ENCODE results near the gene IQSEC1. TPM values are rescaled to one million over a fixed set of nuclear protein-coding genes. Genes with fewer than 3 reads are reported as not detected.

IQSEC1 gene
- total RNA-seq, 4 donors from 2014 or later: 24.0 to 43.0 (median 31.8) TPM

DNA sequence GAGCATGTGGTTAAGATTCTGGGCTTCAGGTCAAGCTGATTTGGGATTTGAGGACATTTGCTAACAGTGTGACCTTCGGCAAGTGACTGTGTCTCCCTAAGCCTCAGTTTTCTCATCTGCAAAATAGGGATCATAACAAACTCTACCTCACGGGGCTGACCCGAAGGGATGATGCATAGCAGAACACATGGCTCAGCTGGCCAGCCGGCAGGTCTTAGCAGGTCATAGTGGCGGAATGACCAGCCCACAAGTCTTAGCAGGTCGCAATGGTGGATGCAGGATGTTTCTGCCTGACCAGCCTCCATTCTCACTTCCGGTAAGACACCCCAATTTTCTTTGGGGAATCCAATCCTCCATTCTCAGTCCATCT is 63.3 kb downstream of the IQSEC1 start:
- in situ Hi-C loops (cut with MboI; ENCODE audit: low pct_ligation_motif_present in 1 of 4, low pct_unique_long_range_greater_than_20kb in 1 of 4, low sequenced_read_pairs in 3 of 4) (no loop called here), intact Hi-C loops (cut with DNase I; ENCODE audit: low total_unique reads) (no loop called here)
- TF ChIP-seq, protein P1, sequence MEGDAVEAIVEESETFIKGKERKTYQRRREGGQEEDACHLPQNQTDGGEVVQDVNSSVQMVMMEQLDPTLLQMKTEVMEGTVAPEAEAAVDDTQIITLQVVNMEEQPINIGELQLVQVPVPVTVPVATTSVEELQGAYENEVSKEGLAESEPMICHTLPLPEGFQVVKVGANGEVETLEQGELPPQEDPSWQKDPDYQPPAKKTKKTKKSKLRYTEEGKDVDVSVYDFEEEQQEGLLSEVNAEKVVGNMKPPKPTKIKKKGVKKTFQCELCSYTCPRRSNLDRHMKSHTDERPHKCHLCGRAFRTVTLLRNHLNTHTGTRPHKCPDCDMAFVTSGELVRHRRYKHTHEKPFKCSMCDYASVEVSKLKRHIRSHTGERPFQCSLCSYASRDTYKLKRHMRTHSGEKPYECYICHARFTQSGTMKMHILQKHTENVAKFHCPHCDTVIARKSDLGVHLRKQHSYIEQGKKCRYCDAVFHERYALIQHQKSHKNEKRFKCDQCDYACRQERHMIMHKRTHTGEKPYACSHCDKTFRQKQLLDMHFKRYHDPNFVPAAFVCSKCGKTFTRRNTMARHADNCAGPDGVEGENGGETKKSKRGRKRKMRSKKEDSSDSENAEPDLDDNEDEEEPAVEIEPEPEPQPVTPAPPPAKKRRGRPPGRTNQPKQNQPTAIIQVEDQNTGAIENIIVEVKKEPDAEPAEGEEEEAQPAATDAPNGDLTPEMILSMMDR (IDR thresholded peaks at IDR 0.05): no peak
- TF ChIP-seq EP300 (IDR thresholded peaks at IDR 0.05; ENCODE audit: low read depth) (no peak), POLR2AphosphoS5 (IDR thresholded peaks at IDR 0.05) (no peak), POLR2A (IDR thresholded peaks at IDR 0.05) (no peak)
- Histone ChIP-seq H3K4me1 (peaks cover 2 to 34% (median 12%) of the 10 kb centered on the region in 4 donors), H3K27ac (peak overlapping the region; percentile 34 to 87 (median 82)), H3K36me3 (no peaks in the 10 kb centered on the region), H3K27me3 (no peaks in the 10 kb centered on the region), H3K4me3 (no peak overlapping the region), H3K9me3 (no peaks in the 10 kb centered on the region)
- 93 to 100% methylated on average over 1 to 7 of the region's 7 CpGs for WGBS, 2 donors (ENCODE audit: low coverage in 1 of 2)
- DNase-seq: no peak

DNA sequence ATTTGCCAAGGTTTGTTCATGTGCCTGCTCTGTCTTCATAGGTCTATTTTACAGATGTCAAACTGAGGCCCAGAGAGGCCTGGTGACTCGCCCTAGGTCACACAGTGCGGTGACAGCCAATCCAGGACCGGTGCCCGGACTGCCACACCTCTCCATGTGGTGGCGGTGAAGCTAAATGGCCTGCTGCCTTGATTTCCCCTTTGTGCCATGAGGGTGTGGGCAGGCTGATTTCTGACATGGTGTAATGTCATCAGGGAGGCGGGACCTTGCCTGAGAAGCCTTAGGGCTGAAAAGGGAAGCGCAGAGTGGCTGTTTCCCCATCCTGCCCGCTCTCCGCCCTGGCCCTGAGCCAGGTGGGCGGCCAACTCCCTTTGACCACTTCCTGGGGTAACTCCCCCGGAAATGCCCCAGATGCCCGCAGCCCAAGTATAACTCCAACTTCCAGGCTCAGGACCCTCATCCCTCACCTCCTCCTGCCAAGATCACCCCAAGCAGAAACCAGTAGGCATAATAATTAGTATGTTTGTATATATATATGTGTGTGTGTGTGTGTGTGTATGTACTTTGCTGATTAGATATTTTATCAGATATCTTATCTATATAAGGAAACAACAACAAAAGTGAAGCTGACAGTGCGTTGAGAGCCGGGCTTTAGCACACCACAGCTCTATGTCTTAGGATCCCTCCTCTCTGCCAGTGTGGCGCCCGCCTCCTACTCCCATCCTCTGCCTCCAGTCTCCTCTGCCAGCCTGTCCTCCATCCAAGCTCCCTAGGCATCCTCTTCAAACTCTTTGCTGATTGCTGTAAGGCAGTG is 63.9 kb downstream of the IQSEC1 start:
- DNase-seq: peak; percentile 86
- no peaks in the 10 kb centered on the region for H3K9me3 ChIP-seq
- 40 to 51% methylated on average over 1 to 16 of the region's 16 CpGs for WGBS, 2 donors (ENCODE audit: low coverage in 1 of 2)
- TF ChIP-seq EP300 (IDR thresholded peaks at IDR 0.05; ENCODE audit: low read depth): no peak
- TF ChIP-seq POLR2AphosphoS5 (IDR thresholded peaks at IDR 0.05): peak in 1 of 3 donors; percentile 45
- no peak for TF ChIP-seq POLR2A (IDR thresholded peaks at IDR 0.05)
- TF ChIP-seq, protein P1 (IDR thresholded peaks at IDR 0.05): no peak
- H3K4me1 ChIP-seq: peaks cover 7 to 40% (median 12%) of the 10 kb centered on the region in 4 donors
- peak overlapping the region; percentile 34 to 87 (median 82) for H3K27ac ChIP-seq
- in situ Hi-C loops (cut with MboI; ENCODE audit: low pct_ligation_motif_present in 1 of 4, low pct_unique_long_range_greater_than_20kb in 1 of 4, low sequenced_read_pairs in 3 of 4) (no loop called here), intact Hi-C loops (cut with DNase I; ENCODE audit: low total_unique reads) (no loop called here)
- H3K36me3 ChIP-seq: no peaks in the 10 kb centered on the region
- H3K4me3 ChIP-seq: no peak overlapping the region
- no peaks in the 10 kb centered on the region for H3K27me3 ChIP-seq

DNA sequence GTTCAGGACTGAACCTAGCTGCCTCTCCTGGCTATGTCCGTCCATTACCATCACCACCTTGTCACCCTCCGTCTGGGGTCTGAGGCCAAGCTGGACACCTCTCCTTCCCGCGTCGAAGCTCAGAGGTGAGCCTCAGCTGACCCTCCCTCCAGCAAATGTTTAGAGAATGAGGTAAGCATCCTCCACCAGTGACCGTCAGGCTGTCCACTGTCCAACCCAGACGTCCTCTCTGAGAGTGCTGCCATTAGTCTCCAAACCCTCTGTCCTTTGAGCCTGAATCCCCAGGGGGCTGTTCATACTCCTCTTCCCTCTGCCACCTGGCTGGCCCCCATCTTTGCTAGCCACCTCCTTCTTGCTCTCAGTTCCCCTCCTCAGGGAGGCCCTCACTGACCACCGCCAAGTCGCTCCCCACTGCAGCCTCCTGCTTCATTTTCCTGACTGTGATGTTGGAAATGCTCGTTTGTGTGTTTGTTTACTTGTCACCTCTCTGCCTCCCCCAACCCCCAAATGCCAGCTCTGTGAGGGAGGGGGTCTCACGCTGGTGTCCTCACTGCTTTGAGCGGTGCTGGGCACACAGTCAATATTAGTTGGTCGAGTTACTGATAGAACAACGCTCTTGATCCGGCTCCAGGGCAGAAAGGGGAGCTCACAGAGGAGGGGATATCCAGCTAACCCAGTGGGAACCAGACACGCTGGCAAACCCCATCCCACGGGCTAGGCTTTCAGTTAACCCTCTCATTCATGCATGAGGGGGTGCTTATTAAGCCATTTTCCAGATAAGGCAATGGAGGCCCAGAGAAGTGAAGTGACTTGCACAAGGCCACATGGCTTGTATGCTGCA is 64.9 kb downstream of the IQSEC1 start:
- in situ Hi-C loops (cut with MboI; ENCODE audit: low pct_ligation_motif_present in 1 of 4, low pct_unique_long_range_greater_than_20kb in 1 of 4, low sequenced_read_pairs in 3 of 4): no loop called here
- peaks cover 6 to 49% (median 10%) of the 10 kb centered on the region in 4 donors for H3K4me1 ChIP-seq

More for the DNA sequence above, 64.9 kb downstream of the IQSEC1 start:
- Histone ChIP-seq H3K27ac (peak overlapping the region in 3 of 4 donors; percentile 80 to 87 (median 85)), H3K9me3 (no peaks in the 10 kb centered on the region), H3K4me3 (no peak overlapping the region), H3K36me3 (no peaks in the 10 kb centered on the region), H3K27me3 (no peaks in the 10 kb centered on the region)
- intact Hi-C loops (cut with DNase I; ENCODE audit: low total_unique reads): no loop called here
- TF ChIP-seq EP300 (IDR thresholded peaks at IDR 0.05; ENCODE audit: low read depth) (no peak), POLR2AphosphoS5 (IDR thresholded peaks at IDR 0.05) (no peak), POLR2A (IDR thresholded peaks at IDR 0.05) (no peak)
- TF ChIP-seq, protein P1 (IDR thresholded peaks at IDR 0.05): no peak
- 75% methylated on average over 17 of the region's 17 CpGs; no CpG with 5 or more reads in 1 of the 2 donors for WGBS, 2 donors (ENCODE audit: low coverage in 1 of 2)
- DNase-seq: no peak

Data from transverse colon (tissue), 4 donors.